Measurements from ENCODE around the gene IPO4. TPM values are rescaled to one million over a fixed set of nuclear protein-coding genes. Genes with fewer than 3 reads are reported as not detected.
A peak's percentile ranks its signal among the peaks of the same experiment; 100 is the strongest.

Gene IPO4
- total and polyA plus RNA-seq, 2 of the 8 experiments (the other 6 are each of a cell fraction or from before 2014, with no cell fraction given): 55.5 to 108 TPM

- peaks cover 26 to 49% (median 47%) of the 10 kb centered on the region in 4 experiments for H3K36me3 ChIP-seq (ENCODE audit: control insufficient read depth in 2 of 4, insufficient read depth in 4 of 4, low read length in 3 of 4)
- no peak overlapping the region for H3K23ac ChIP-seq (ENCODE audit: insufficient read length)
- H4K91ac ChIP-seq (replicated peaks; ENCODE audit: insufficient read length, low read length): no peak overlapping the region
- H3K4me3 ChIP-seq (ENCODE audit: extremely low read depth in 1 of 4, insufficient read depth in 2 of 4, low read depth in 3 of 4, low read length in 4 of 4): no peak overlapping the region
- peaks cover 0 to 23% of the 10 kb centered on the region in 2 experiments for H4K20me1 ChIP-seq (replicated peaks in 1 of 2; ENCODE audit: control insufficient read depth in 1 of 2, insufficient read depth in 2 of 2, low read length in 2 of 2)
- H2BK120ac ChIP-seq (replicated peaks; ENCODE audit: low read depth, low read length): no peak overlapping the region
- no peak overlapping the region for H3K18ac ChIP-seq (ENCODE audit: extremely low read depth, low read length)
- H2BK15ac ChIP-seq (ENCODE audit: low read length): no peak overlapping the region
- H2AK5ac ChIP-seq (ENCODE audit: low read depth, low read length): no peak overlapping the region
- no peak overlapping the region for H4K5ac ChIP-seq (ENCODE audit: insufficient read length, low read depth, low read length)
- peaks cover 7% of the 10 kb centered on the region for H3K23me2 ChIP-seq (ENCODE audit: low read depth, low read length)
- H3K27me3 ChIP-seq (replicated peaks in 1 of 4; ENCODE audit: control insufficient read depth in 3 of 4, extremely low read depth in 1 of 4, insufficient read depth in 3 of 4, low read length in 3 of 4): no peaks in the 10 kb centered on the region; a peak in 1 of 7 replicates
- no peak overlapping the region for H3K4ac ChIP-seq (replicated peaks; ENCODE audit: insufficient read length, low read depth, low read length)
- FAIRE-seq (no peak), DNase-seq (ENCODE audit: low read depth in 1 of 2, low spot score in 2 of 2) (no peak)
- H4K8ac ChIP-seq (ENCODE audit: extremely low read depth, insufficient read depth, low read length): peak overlapping the region; percentile 42; the same call in 1 of the 2 replicates
- H3K14ac ChIP-seq (ENCODE audit: insufficient read length): no peak overlapping the region
- H2BK5ac ChIP-seq (ENCODE audit: low read depth, low read length): no peak overlapping the region
- no peak overlapping the region for H2BK20ac ChIP-seq (ENCODE audit: low read length)
- TF ChIP-seq POLR2AphosphoS5 (IDR thresholded peaks at IDR 0.05; ENCODE audit: low read depth, low read length) (no peak), SP4 (IDR thresholded peaks at IDR 0.05; ENCODE audit: low read length) (no peak), NRF1 (IDR thresholded peaks at IDR 0.05; ENCODE audit: low read depth, low read length) (no peak), GABPA (IDR thresholded peaks at IDR 0.05; ENCODE audit: borderline replicate concordance, insufficient read depth, low read length) (no peak), RXRA (IDR thresholded peaks at IDR 0.05; ENCODE audit: insufficient read depth, low read depth, low read length) (no peak)
- no peak overlapping the region for H3K9ac ChIP-seq (replicated peaks in 1 of 4; ENCODE audit: extremely low read depth in 1 of 4, low read depth in 3 of 4, low read length in 3 of 4)
- WGBS, 2 experiments (ENCODE audit: extremely low coverage in 1 of 2, insufficient coverage in 1 of 2, insufficient read length in 1 of 2, insufficient replicate concordance in 2 of 2, low coverage in 1 of 2, low lambda C conversion rate in 2 of 2, missing lambda C conversion rate in 1 of 2): 89% methylated on average over 15 of the region's 16 CpGs; no CpG with 5 or more reads in 1 of the 2 experiments
- peaks cover 0 to 6% (median 3%) of the 10 kb centered on the region in 4 experiments; a peak in 4 of 7 replicates for H3K4me1 ChIP-seq (replicated peaks in 1 of 4; ENCODE audit: control insufficient read depth in 3 of 4, insufficient read depth in 4 of 4, low read length in 3 of 4)
- H3K79me2 ChIP-seq (ENCODE audit: control insufficient read depth in 1 of 2, insufficient read depth in 2 of 2, low read length in 2 of 2): peaks cover 0 to 21% of the 10 kb centered on the region in 2 experiments; a peak in 3 of 4 replicates
- no peak overlapping the region for H2AFZ ChIP-seq (ENCODE audit: low read length)
- no peak overlapping the region for H3K56ac ChIP-seq (replicated peaks; ENCODE audit: insufficient read length, low read depth, low read length)
- no peak overlapping the region for H2BK12ac ChIP-seq (ENCODE audit: low read depth, low read length)
- POLR2A ChIA-PET (ENCODE audit: partially characterized antibody): interaction anchor here (0.6 to 9.6 kb wide), 11 partner anchors 10 to 734 kb away, joined by 3 to 86 read pairs (median 6); partner anchors contain the start of genes CHMP4A, DCAF11, EMC9 and IRF9
- no peak overlapping the region for H3K4me2 ChIP-seq (ENCODE audit: insufficient read depth in 1 of 2, low read depth in 2 of 2, low read length in 2 of 2)
- H3K79me1 ChIP-seq (ENCODE audit: low read depth, low read length): peaks cover 9% of the 10 kb centered on the region; the same call in 1 of the 2 replicates
- CTCF ChIA-PET (ENCODE audit: partially characterized antibody): interaction anchor here (0.8 to 3.4 kb wide), 5 partner anchors 9 to 87 kb away, joined by 3 to 26 read pairs (median 4); partner anchors contain the start of genes DCAF11 and IRF9
- no peaks in the 10 kb centered on the region for H3K9me3 ChIP-seq (ENCODE audit: insufficient read depth in 2 of 2, low read depth in 1 of 2, low read length in 1 of 2)
- H3K27ac ChIP-seq (ENCODE audit: low read depth, low read length): no peak overlapping the region
Measured at GRCh38 chr14:24151404-24152080, 37.1 kb downstream of the IPO4 start.

Data from H1 (cell line).